DOHH2 (cell line): ENCODE results near the gene RAI2.

ENCODE experiments used
- EZH2phosphoT487 ChIP-seq: fragments of 200-600 bp; sonication (generic); IDR thresholded peaks from 2 replicates; pipeline ENCODE4 v1.6.1; 2017; ENCODE audit warnings: borderline replicate concordance, mild to moderate bottlenecking, antibody characterized with exemption, low read length, moderate library complexity, mixed read lengths
- TF ChIP-seq, protein P1 (sequence below): fragments of 200-600 bp; sonication (generic); IDR thresholded peaks from one replicate; pipeline ENCODE4 v1.5.1; 2014; ENCODE audit warnings: antibody characterized with exemption, mild to moderate bottlenecking, low read depth, low read length; ENCODE audit not compliant: poor library complexity, severe bottlenecking

DNA sequence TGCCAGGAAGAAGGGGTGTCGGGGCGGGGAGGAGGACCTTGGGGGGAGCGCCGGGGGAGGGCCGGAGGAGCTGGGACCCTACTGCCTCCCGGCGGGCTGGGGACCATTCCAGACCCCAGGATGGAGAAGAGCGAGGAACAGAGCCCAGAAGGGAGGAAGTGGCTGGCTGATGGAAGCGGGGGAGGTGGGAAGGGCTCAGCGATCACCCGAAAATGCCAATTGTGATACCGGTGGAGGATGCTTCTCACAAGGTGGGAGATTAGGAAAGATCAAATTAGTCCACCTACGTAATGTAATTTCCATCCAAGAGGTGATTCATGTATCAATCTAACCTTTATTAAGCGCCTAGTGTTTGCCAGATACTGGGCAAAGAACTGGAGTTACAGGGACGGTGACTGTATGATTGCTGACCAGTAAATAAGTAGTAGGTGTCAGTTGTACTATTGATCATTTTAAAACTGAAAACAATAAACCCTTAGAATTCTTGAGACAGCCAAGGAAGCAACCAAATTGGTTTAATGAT is 452 bp upstream of the RAI2 start:
- TF ChIP-seq EZH2phosphoT487 = no peak
- TF ChIP-seq, protein P1, sequence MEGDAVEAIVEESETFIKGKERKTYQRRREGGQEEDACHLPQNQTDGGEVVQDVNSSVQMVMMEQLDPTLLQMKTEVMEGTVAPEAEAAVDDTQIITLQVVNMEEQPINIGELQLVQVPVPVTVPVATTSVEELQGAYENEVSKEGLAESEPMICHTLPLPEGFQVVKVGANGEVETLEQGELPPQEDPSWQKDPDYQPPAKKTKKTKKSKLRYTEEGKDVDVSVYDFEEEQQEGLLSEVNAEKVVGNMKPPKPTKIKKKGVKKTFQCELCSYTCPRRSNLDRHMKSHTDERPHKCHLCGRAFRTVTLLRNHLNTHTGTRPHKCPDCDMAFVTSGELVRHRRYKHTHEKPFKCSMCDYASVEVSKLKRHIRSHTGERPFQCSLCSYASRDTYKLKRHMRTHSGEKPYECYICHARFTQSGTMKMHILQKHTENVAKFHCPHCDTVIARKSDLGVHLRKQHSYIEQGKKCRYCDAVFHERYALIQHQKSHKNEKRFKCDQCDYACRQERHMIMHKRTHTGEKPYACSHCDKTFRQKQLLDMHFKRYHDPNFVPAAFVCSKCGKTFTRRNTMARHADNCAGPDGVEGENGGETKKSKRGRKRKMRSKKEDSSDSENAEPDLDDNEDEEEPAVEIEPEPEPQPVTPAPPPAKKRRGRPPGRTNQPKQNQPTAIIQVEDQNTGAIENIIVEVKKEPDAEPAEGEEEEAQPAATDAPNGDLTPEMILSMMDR = no peak
